Vagina (tissue), 2 donors: ENCODE data around the gene FHIT. TPM values are rescaled to one million over a fixed set of nuclear protein-coding genes. Genes with fewer than 3 reads are reported as not detected.

ENCODE experiments used
- DNase-seq, 2 donors: peaks; one replicate each; pipeline ENCODE4 v3.0.0-alpha.2; 2017; ENCODE audit errors: extremely low spot score in 2 of 2
- H3K27ac ChIP-seq: fragments of 200-600 bp; sonication (generic); one replicate; pipeline ENCODE4 v1.5.1; 2019
- H3K27me3 ChIP-seq: fragments of 200-600 bp; sonication (generic); one replicate; pipeline ENCODE4 v1.5.1; 2019
- H3K36me3 ChIP-seq, 2 donors: fragments of 200-600 bp; sonication (generic); one replicate each; pipeline ENCODE4 v1.5.1; 2017 to 2019
- H3K4me1 ChIP-seq: fragments of 200-600 bp; sonication (generic); one replicate; pipeline ENCODE4 v1.5.1; 2019
- H3K4me3 ChIP-seq, 2 donors: fragments of 200-600 bp; sonication (generic); 1 replicate in 1 of 2; 2 replicates in 1 of 2; pipeline ENCODE4 v1.5.1; 2016 to 2019
- H3K9me3 ChIP-seq: fragments of 200-600 bp; sonication (generic); one replicate; pipeline ENCODE4 v1.5.1; 2019
- CTCF ChIP-seq, 3 experiments: fragments of 450-650 bp in 2 of 3; fragments of 200-600 bp in 1 of 3; sonication (generic) in 1 of 3; IDR thresholded peaks; one replicate each; pipeline ENCODE4 v1.5.1; 2017 to 2019; ENCODE audit warnings: antibody characterized with exemption in 3 of 3, mild to moderate bottlenecking in 2 of 3, moderate library complexity in 2 of 3
- POLR2A ChIP-seq, 2 donors: fragments of 450-650 bp; IDR thresholded peaks; one replicate each; pipeline ENCODE4 v1.6.1; 2017; ENCODE audit warnings: antibody characterized with exemption in 2 of 2, mild to moderate bottlenecking in 2 of 2, moderate library complexity in 2 of 2
- POLR2AphosphoS5 ChIP-seq, 2 donors: sonication (generic); formaldehyde crosslinking; IDR thresholded peaks; one replicate each; pipeline ENCODE4 v1.9.0; 2017; ENCODE audit warnings: antibody characterized with exemption in 2 of 2, mild to moderate bottlenecking in 2 of 2, low read depth in 1 of 2; ENCODE audit not compliant: insufficient read depth in 1 of 2
- intact Hi-C: fragments of 100-400 bp; cut with DNase I; formaldehyde crosslinking; loops from one replicate; pipeline ENCODE4 v1.15.1; 2023
- total RNA-seq: library from RNA; depleted of rRNA; stranded (reverse); fragments of >200 nt; gene quantifications from one replicate; pipeline ENCODE4 v1.2.3, GENCODE V29; 2016

Gene FHIT
- total RNA-seq = 7.9 TPM

DNA sequence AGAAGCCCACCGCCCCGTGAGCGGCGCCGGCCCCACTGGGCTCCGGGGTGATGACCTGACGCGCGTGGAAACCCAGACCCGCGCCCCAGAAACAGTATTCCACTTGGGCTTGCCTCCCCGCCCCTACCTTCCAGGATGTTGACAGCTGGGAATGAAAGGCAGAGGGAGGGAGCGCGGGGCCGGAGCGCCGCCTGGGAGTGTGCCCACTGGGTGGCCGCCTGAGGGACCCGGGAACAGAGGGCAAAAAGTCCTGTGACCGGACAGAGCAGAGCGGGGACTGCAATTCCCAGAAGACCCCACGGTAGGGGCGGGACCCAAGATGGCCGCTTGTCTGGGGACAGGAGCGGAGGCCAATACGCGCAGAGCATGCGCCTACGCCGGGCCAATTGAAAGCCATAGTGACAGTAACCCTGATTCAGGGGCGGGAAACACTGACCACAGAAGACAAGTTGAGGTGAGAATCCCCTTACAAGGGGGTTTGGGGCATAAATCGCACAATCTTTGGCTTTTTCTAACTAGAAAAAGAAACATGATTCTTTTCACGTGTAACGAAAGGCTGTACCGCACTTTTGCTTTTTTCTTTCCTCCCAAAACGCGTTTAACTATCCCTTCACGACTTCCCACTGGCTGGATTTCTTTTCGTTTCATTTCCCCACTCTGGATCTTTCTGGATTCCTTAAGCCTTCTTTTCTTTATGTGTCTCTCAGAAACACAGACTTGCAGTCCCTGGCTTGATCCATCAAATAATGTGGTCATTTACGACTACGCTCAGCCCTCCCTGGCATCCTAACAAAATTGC is at the start of gene FHIT:
FHIT (minus strand) TSS at position 279 of the 799 bp plus-strand sequence.
- Histone ChIP-seq H3K4me3 (peak within 1 kb of the TSS; percentile 64 to 79), H3K4me1 (peaks cover 5% of the 10 kb centered on the region), H3K27ac (peak within 1 kb of the TSS; percentile 56), H3K9me3 (no peaks in the 10 kb centered on the region), H3K27me3 (no peaks in the 10 kb centered on the region), H3K36me3 (no peaks in the 10 kb centered on the region)
- DNase-seq = peak in 1 of 2 donors; percentile 97
- no peak for TF ChIP-seq POLR2A (IDR thresholded peaks at IDR 0.05)
- peak; percentile 76 to 94 for TF ChIP-seq POLR2AphosphoS5 (IDR thresholded peaks at IDR 0.05; ENCODE audit: insufficient read depth in 1 of 2, low read depth in 1 of 2)
- intact Hi-C loops = no loop called here

DNA sequence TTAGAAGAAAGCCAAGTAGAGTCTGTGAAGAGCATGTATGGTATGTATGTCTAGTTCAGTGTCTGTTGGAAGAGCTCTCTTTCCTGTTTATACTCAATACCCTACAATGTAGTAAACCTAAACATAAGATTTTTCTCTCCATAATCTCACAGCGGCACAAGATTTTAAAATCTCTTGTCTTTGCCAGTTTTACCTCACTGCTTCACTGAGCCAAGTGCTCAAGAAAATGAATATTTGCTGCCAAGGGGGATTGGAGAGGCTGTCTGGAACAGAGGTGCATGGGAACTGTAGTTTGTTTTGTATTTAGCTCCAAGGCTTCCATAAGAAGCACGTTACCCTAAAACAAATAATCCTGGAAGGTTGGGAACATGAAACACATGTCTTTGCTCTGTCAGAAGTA is 49.5 kb upstream of the FHIT start:
- Histone ChIP-seq H3K27me3 (no peaks in the 10 kb centered on the region), H3K9me3 (no peaks in the 10 kb centered on the region), H3K36me3 (no peaks in the 10 kb centered on the region), H3K27ac (no peak overlapping the region), H3K4me3 (no peak overlapping the region), H3K4me1 (no peaks in the 10 kb centered on the region)
- intact Hi-C loops = no loop called here
- no peak for TF ChIP-seq POLR2A (IDR thresholded peaks at IDR 0.05)
- TF ChIP-seq CTCF (IDR thresholded peaks at IDR 0.05) = no peak
- no peak for TF ChIP-seq POLR2AphosphoS5 (IDR thresholded peaks at IDR 0.05; ENCODE audit: insufficient read depth in 1 of 2, low read depth in 1 of 2)
- no peak for DNase-seq

DNA sequence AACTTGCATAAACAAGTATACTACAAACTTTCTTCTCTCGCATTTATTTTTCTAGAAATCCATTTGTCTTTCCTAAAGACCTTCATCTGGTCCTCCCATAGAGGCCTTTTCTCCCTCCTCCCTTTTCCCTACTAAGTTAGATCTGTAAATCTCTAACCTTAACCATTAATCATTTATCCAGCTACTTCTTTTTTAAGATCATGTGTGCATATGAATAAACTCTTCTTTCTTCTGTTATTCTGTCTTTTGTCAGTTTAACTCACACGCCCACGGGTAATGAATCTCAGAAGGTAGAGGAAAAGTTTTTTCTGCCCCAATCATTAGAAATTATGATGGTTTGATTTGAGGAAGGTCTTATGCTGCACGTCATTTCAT is 48.7 kb upstream of the FHIT start:
- Histone ChIP-seq H3K4me1 (no peaks in the 10 kb centered on the region), H3K4me3 (no peak overlapping the region), H3K27ac (no peak overlapping the region), H3K27me3 (no peaks in the 10 kb centered on the region), H3K36me3 (no peaks in the 10 kb centered on the region), H3K9me3 (no peaks in the 10 kb centered on the region)
- TF ChIP-seq POLR2A (IDR thresholded peaks at IDR 0.05) (no peak), CTCF (IDR thresholded peaks at IDR 0.05) (no peak), POLR2AphosphoS5 (IDR thresholded peaks at IDR 0.05; ENCODE audit: insufficient read depth in 1 of 2, low read depth in 1 of 2) (no peak)
- no peak for DNase-seq
- intact Hi-C loops = no loop called here

GRCh38 chr3:61299343-61300005 is 48.2 kb upstream of the FHIT start:
- intact Hi-C loops = no loop called here
- Histone ChIP-seq H3K4me1 (no peaks in the 10 kb centered on the region), H3K36me3 (no peaks in the 10 kb centered on the region), H3K27ac (no peak overlapping the region), H3K27me3 (no peaks in the 10 kb centered on the region), H3K9me3 (no peaks in the 10 kb centered on the region), H3K4me3 (no peak overlapping the region)
- no peak for DNase-seq
- TF ChIP-seq POLR2AphosphoS5 (IDR thresholded peaks at IDR 0.05; ENCODE audit: insufficient read depth in 1 of 2, low read depth in 1 of 2) (no peak), CTCF (IDR thresholded peaks at IDR 0.05) (no peak), POLR2A (IDR thresholded peaks at IDR 0.05) (no peak)

DNA sequence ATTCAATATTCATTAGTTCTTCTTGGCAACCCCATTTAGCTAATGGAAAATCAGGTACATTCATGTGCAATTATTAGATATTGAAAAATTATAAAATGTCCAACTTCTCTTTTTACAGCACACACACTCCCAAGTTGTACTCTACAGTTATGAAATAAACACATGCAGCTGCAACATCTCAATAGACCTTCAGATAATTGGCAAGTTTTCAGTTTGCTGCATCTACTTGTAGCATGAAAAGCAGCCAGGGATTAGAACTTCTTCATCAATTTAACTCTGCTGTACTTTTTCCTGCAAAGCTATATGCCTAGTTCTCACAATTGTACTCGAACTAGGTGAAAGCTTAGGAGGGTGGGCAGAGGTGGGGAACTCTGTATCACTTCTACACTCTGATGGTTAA is 46.6 kb upstream of the FHIT start:
- Histone ChIP-seq H3K9me3 (no peaks in the 10 kb centered on the region), H3K27me3 (no peaks in the 10 kb centered on the region), H3K27ac (no peak overlapping the region), H3K4me3 (no peak overlapping the region), H3K36me3 (no peaks in the 10 kb centered on the region), H3K4me1 (no peaks in the 10 kb centered on the region)
- no peak for TF ChIP-seq POLR2A (IDR thresholded peaks at IDR 0.05)
- no peak for TF ChIP-seq POLR2AphosphoS5 (IDR thresholded peaks at IDR 0.05; ENCODE audit: insufficient read depth in 1 of 2, low read depth in 1 of 2)
- TF ChIP-seq CTCF (IDR thresholded peaks at IDR 0.05) = no peak
- no peak for DNase-seq
- intact Hi-C loops = no loop called here
